Smooth muscle cell (in vitro differentiated cells): Measurements from ENCODE around the gene C2CD3. TPM values are rescaled to one million over a fixed set of nuclear protein-coding genes. Genes with fewer than 3 reads are reported as not detected.
A peak's percentile ranks its signal among the peaks of the same experiment; 100 is the strongest.
"Not testable (repeated sequence)": the region's sequence is repeated elsewhere in the genome, so short reads cannot be mapped to it uniquely, and the experiment has no call there.

Experiments used
- DNase-seq: peaks from one replicate; lab custom pipeline; 2025; ENCODE audit not compliant: unreplicated experiment; lab: John Stamatoyannopoulos, UW
- H2AFZ ChIP-seq: fragments of 200-600 bp; sonication (generic); 2 replicates; pipeline ENCODE4 v1.6.0; 2016; ENCODE audit warnings: antibody characterized with exemption, low read depth, mild to moderate bottlenecking
- H3F3A ChIP-seq: fragments of 200-600 bp; sonication (generic); 2 replicates; pipeline ENCODE4 v1.6.0; 2017; ENCODE audit warnings: antibody characterized with exemption, low read depth
- H3K27ac ChIP-seq: fragments of 200-600 bp; sonication (generic); 2 replicates; pipeline ENCODE4 v1.5.1; 2016; ENCODE audit warnings: low read depth, mild to moderate bottlenecking
- H3K27me3 ChIP-seq: fragments of 200-600 bp; sonication (generic); 2 replicates; pipeline ENCODE4 v1.6.1; 2016; ENCODE audit warnings: low read depth, mild to moderate bottlenecking
- H3K36me3 ChIP-seq: fragments of 200-600 bp; sonication (generic); 2 replicates; pipeline ENCODE4 v1.5.1; 2016; ENCODE audit warnings: low read depth
- H3K4me1 ChIP-seq: fragments of 200-600 bp; sonication (generic); 2 replicates; pipeline ENCODE4 v1.5.1; 2016; ENCODE audit warnings: low read depth
- H3K4me2 ChIP-seq: fragments of 200-600 bp; sonication (generic); 2 replicates; pipeline ENCODE4 v1.6.0; 2016; ENCODE audit warnings: mild to moderate bottlenecking
- H3K4me3 ChIP-seq: fragments of 200-600 bp; sonication (generic); 2 replicates; pipeline ENCODE4 v1.5.1; 2016; ENCODE audit warnings: mild to moderate bottlenecking
- H3K79me2 ChIP-seq: fragments of 200-600 bp; sonication (generic); 2 replicates; pipeline ENCODE4 v1.6.0; 2016; ENCODE audit warnings: low read depth, mild to moderate bottlenecking
- H3K9ac ChIP-seq: fragments of 200-600 bp; sonication (generic); 2 replicates; pipeline ENCODE4 v1.6.0; 2016; ENCODE audit warnings: low read depth
- H3K9me3 ChIP-seq: fragments of 200-600 bp; sonication (generic); replicated peaks from 2 replicates; pipeline ENCODE4 v1.5.1; 2016; ENCODE audit warnings: low read depth
- H4K20me1 ChIP-seq: fragments of 200-600 bp; sonication (generic); 2 replicates; pipeline ENCODE4 v1.6.0; 2016; ENCODE audit warnings: low read depth
- CTCF ChIP-seq: fragments of 200-600 bp; sonication (generic); IDR thresholded peaks from 2 replicates; pipeline ENCODE4 v1.5.1; 2017; ENCODE audit warnings: borderline replicate concordance, mild to moderate bottlenecking, antibody characterized with exemption; ENCODE audit not compliant: insufficient read depth, poor library complexity, severe bottlenecking
- WGBS: methylation state at CpG from one replicate; pipeline ENCODE4 v1.1.7; 2016; ENCODE audit warnings: low lambda C conversion rate; 5-methylcytosine and 5-hydroxymethylcytosine counted together
- polyA plus RNA-seq: library from polyadenylated mRNA; unstranded; fragments of >200 nt; fragmentation: Nextera tagmentation; extraction: Ambion mirVana; gene quantifications from 2 replicates; pipeline ENCODE4 v1.2.1, GENCODE V29; 2016
- total RNA-seq: library from RNA; depleted of rRNA; stranded (reverse); fragments of >200 nt; gene quantifications from 2 replicates; pipeline ENCODE4 v1.2.3, GENCODE V29; 2014

The C2CD3 gene
- total and polyA plus RNA-seq, 2 experiments from 2014 or later = 4.9 to 24.1 TPM

GRCh38 chr11:74086242-74086884, 84.4 kb downstream of the C2CD3 start:
- no peak overlapping the region for H3K4me3 ChIP-seq
- H2AFZ ChIP-seq = no peak overlapping the region
- H3K36me3 ChIP-seq = peaks cover 14% of the 10 kb centered on the region
- no peaks in the 10 kb centered on the region for H3K4me1 ChIP-seq
- DNase-seq = no peak
- H3K9me3 ChIP-seq = no peaks in the 10 kb centered on the region
- no peak overlapping the region for H3K27ac ChIP-seq
- no peak overlapping the region for H3K4me2 ChIP-seq
- no peaks in the 10 kb centered on the region for H4K20me1 ChIP-seq
- no peaks in the 10 kb centered on the region for H3K27me3 ChIP-seq
- WGBS = 76% methylated on average over 5 of the region's 5 CpGs
- TF ChIP-seq CTCF = no peak
- H3K9ac ChIP-seq = no peak overlapping the region
- H3K79me2 ChIP-seq = no peaks in the 10 kb centered on the region
- H3F3A ChIP-seq = no peaks in the 10 kb centered on the region

GRCh38 chr11:74085542-74085892, 85.3 kb downstream of the C2CD3 start:
- Histone ChIP-seq H3K36me3 (peaks cover 10% of the 10 kb centered on the region), H3K27ac (no peak overlapping the region), H3K4me3 (no peak overlapping the region), H3K4me1 (no peaks in the 10 kb centered on the region), H3K27me3 (no peaks in the 10 kb centered on the region), H3K9me3 (no peaks in the 10 kb centered on the region), H3K79me2 (no peaks in the 10 kb centered on the region), H3K9ac (no peak overlapping the region), H2AFZ (no peak overlapping the region), H3F3A (no peaks in the 10 kb centered on the region), H3K4me2 (no peak overlapping the region), H4K20me1 (no peaks in the 10 kb centered on the region)
- no peak for DNase-seq
- TF ChIP-seq CTCF = no peak
- WGBS = 61% methylated on average over 6 of the region's 6 CpGs

GRCh38 chr11:74084796-74085541, 85.8 kb downstream of the C2CD3 start:
- Histone ChIP-seq H2AFZ (no peak overlapping the region), H3K36me3 (peaks cover 10% of the 10 kb centered on the region), H3F3A (no peaks in the 10 kb centered on the region), H3K9ac (no peak overlapping the region), H3K9me3 (no peaks in the 10 kb centered on the region), H3K27me3 (no peaks in the 10 kb centered on the region), H3K4me3 (no peak overlapping the region), H3K4me1 (no peaks in the 10 kb centered on the region), H3K79me2 (no peaks in the 10 kb centered on the region), H4K20me1 (no peaks in the 10 kb centered on the region), H3K27ac (peak overlapping the region; percentile 15), H3K4me2 (no peak overlapping the region)
- WGBS = 93% methylated on average over 2 of the region's 2 CpGs
- no peak for DNase-seq
- no peak for TF ChIP-seq CTCF

GRCh38 chr11:74083927-74084326, 86.9 kb downstream of the C2CD3 start:
- H3K36me3 ChIP-seq = peaks cover 10% of the 10 kb centered on the region
- not testable (repeated sequence) for H2AFZ ChIP-seq, H3K4me3 ChIP-seq, H3K4me2 ChIP-seq, H4K20me1 ChIP-seq, H3K9me3 ChIP-seq, H3K4me1 ChIP-seq, H3K9ac ChIP-seq, H3K27ac ChIP-seq, H3K27me3 ChIP-seq, DNase-seq, H3F3A ChIP-seq, H3K79me2 ChIP-seq
- WGBS = 97% methylated on average over 4 of the region's 4 CpGs
